Naive thymus-derived CD4-positive, alpha-beta T cell (primary cell): ENCODE measurements around the gene CEP78. TPM values are rescaled to one million over a fixed set of nuclear protein-coding genes. Genes with fewer than 3 reads are reported as not detected.

Experiments used
- ATAC-seq: fragments of 150-1000 bp; cut with Tn5 transposase; 2 replicates; pipeline ENCODE4 v1.10.0; 2021; ENCODE audit warnings: mild to moderate bottlenecking, moderate library complexity
- CTCF ChIA-PET: fragments of 350-600 bp; sonication (Branson Sonifier 250); formaldehyde crosslinking; loops from one replicate; lab custom pipeline; 2021; ENCODE audit warnings: antibody characterized with exemption; lab: Charles Lee
- POLR2A ChIA-PET: fragments of 350-600 bp; sonication (Branson Sonifier 250); formaldehyde crosslinking; loops from one replicate; lab custom pipeline; 2021; ENCODE audit warnings: antibody characterized with exemption, inconsistent platforms; lab: Charles Lee
- DNase-seq, 9 donors: peaks; one replicate each; pipeline versions ENCODE4 v3.0.0 to v3.0.0-alpha.2; 2020 to 2022; ENCODE audit warnings: mixed read lengths in 1 of 9
- H3K27ac ChIP-seq: one replicate; pipeline ENCODE4 v1.7.0; 2013; ENCODE audit warnings: mild to moderate bottlenecking, low read depth, low read length, moderate library complexity
- H3K27me3 ChIP-seq, 2 donors: one replicate each; pipeline ENCODE4 v1.7.0; 2013; ENCODE audit warnings: low read length in 2 of 2, mild to moderate bottlenecking in 2 of 2, moderate library complexity in 2 of 2; ENCODE audit not compliant: control insufficient read depth in 2 of 2, insufficient read depth in 2 of 2
- H3K36me3 ChIP-seq, 3 experiments: 1 replicate in 2 of 3; 2 replicates in 1 of 3; pipeline ENCODE4 v1.7.0; 2013; ENCODE audit warnings: low read length in 3 of 3, mild to moderate bottlenecking in 3 of 3, moderate library complexity in 1 of 3; ENCODE audit not compliant: insufficient read depth in 3 of 3, control insufficient read depth in 2 of 3
- H3K4me1 ChIP-seq, 2 donors: one replicate each; pipeline ENCODE4 v1.7.0; 2013; ENCODE audit warnings: low read length in 2 of 2, mild to moderate bottlenecking in 2 of 2, moderate library complexity in 1 of 2; ENCODE audit not compliant: control insufficient read depth in 2 of 2, insufficient read depth in 2 of 2
- H3K4me3 ChIP-seq: 2 replicates; pipeline ENCODE4 v1.7.0; 2013; ENCODE audit warnings: mild to moderate bottlenecking, low read length
- H3K9me3 ChIP-seq, 3 experiments: 1 replicate in 2 of 3; 2 replicates in 1 of 3; pipeline ENCODE4 v1.7.0; 2013; ENCODE audit warnings: low read length in 3 of 3; ENCODE audit not compliant: control insufficient read depth in 2 of 3
- H3K27ac Mint-ChIP-seq, 9 donors: one replicate each; pipeline ENCODE4 v1.8.0; 2020 to 2022; ENCODE audit warnings: mixed read lengths in 9 of 9, mild to moderate bottlenecking in 8 of 9, moderate library complexity in 5 of 9, inconsistent platforms in 2 of 9
- H3K27me3 Mint-ChIP-seq, 5 donors: one replicate each; pipeline ENCODE4 v1.8.0; 2021 to 2022; ENCODE audit warnings: mixed read lengths in 5 of 5, mild to moderate bottlenecking in 1 of 5
- H3K36me3 Mint-ChIP-seq, 5 donors: one replicate each; pipeline ENCODE4 v1.8.0; 2020 to 2022; ENCODE audit warnings: mixed read lengths in 5 of 5, mild to moderate bottlenecking in 3 of 5, inconsistent platforms in 1 of 5
- H3K4me1 Mint-ChIP-seq, 7 donors: one replicate each; pipeline ENCODE4 v1.8.0; 2020 to 2022; ENCODE audit warnings: mixed read lengths in 7 of 7, mild to moderate bottlenecking in 3 of 7, inconsistent platforms in 1 of 7
- H3K4me3 Mint-ChIP-seq, 10 donors: one replicate each; pipeline ENCODE4 v1.8.0; 2020 to 2022; ENCODE audit warnings: mild to moderate bottlenecking in 10 of 10, mixed read lengths in 10 of 10, moderate library complexity in 6 of 10, inconsistent platforms in 2 of 10
- H3K9me3 Mint-ChIP-seq, 11 donors: one replicate each; pipeline ENCODE4 v1.8.0; 2020 to 2022; ENCODE audit warnings: mixed read lengths in 11 of 11, mild to moderate bottlenecking in 4 of 11, inconsistent platforms in 1 of 11, moderate library complexity in 1 of 11
- intact Hi-C, 2 donors: fragments of 100-400 bp; cut with micrococcal nuclease; formaldehyde crosslinking; loops; one replicate each; pipeline ENCODE4 v1.15.1; 2023
- polyA plus RNA-seq, 2 donors: library from polyadenylated mRNA; unstranded; fragments of 300-500 nt; fragmentation: Illumina TruSeq; gene quantifications; one replicate each; pipeline ENCODE4 v1.2.3, GENCODE V29; 2021
- total RNA-seq, 6 experiments: library from RNA in 5 of 6; stranded (reverse) in 5 of 6; gene quantifications; 1 replicate in 5 of 6; 2 replicates in 1 of 6; pipeline ENCODE4 v1.2.3 and lab custom pipeline; 2021 to 2026

Gene CEP78
- total and polyA plus RNA-seq, 7 experiments from 2014 or later = 10.9 to 34.8 (median 23.1) TPM

DNA sequence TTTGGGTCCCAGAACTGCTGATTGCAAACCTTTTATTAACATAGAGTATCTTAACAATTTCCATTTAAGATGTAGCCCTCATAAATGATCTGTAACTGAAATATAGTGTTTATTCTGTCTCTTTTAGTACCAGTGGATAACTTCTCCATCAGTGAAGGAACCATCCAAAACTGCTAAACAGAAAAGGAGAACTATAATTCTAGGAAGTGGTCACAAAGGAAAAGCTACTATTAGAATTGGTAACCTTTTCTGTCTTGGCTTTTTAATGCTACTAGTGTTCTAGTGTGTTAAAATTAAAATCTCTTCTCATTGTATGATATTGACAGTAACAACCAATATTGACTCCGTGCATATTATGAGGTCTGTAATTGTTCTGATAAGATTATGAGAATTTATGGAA lies 12.8 kb downstream of the CEP78 start:
- Histone ChIP-seq H3K4me1 (no peaks in the 10 kb centered on the region), H3K36me3 (peaks cover 0 to 18% (median 11%) of the 10 kb centered on the region in 3 experiments), H3K27ac (no peak overlapping the region), H3K27me3 (no peaks in the 10 kb centered on the region), H3K9me3 (no peaks in the 10 kb centered on the region), H3K4me3 (no peak overlapping the region)
- peaks cover 0 to 14% (median 0%) of the 10 kb centered on the region in 7 donors for H3K4me1 Mint-ChIP-seq
- peak overlapping the region in 1 of 9 donors; percentile 40 for H3K27ac Mint-ChIP-seq
- ATAC-seq (no peak), DNase-seq (no peak)
- intact Hi-C loops = no loop called here
- no peaks in the 10 kb centered on the region for H3K27me3 Mint-ChIP-seq
- no peaks in the 10 kb centered on the region for H3K9me3 Mint-ChIP-seq
- peaks cover 7 to 50% (median 20%) of the 10 kb centered on the region in 5 donors for H3K36me3 Mint-ChIP-seq
- no peak overlapping the region for H3K4me3 Mint-ChIP-seq
- ChIA-PET CTCF (interaction anchor here (0.9 kb wide), 1 partner anchor 9 kb away, joined by 3 read pairs; no protein-coding TSS in a partner anchor), POLR2A (no interaction called here)

DNA sequence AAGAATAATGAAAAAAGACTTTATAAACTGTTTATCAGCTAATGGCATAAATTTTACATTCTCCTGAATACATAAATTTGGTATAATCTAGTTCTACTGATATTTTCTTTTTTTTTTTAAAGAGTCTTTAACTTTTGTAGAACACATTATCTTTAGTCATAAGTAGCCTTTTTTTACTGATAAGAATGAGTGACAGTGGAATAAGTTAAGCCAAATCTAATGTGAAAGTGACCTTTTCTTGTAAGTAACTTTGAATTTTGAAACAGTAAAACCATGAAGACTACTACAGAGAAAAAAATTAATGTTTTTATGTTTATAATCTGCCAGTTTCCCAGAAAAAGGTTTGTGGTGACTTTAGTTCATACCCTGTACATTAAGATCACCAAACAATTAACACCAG lies 13.7 kb downstream of the CEP78 start:
- CTCF ChIA-PET = no interaction called here
- intact Hi-C loops = no loop called here
- POLR2A ChIA-PET = interaction anchor here (0.7 kb wide), 1 partner anchor 48 kb away, joined by 9 read pairs; no protein-coding TSS in a partner anchor
- Mint-ChIP-seq H3K27ac (no peak overlapping the region), H3K9me3 (no peaks in the 10 kb centered on the region), H3K4me1 (peaks cover 0 to 14% (median 0%) of the 10 kb centered on the region in 7 donors), H3K27me3 (no peaks in the 10 kb centered on the region), H3K36me3 (peaks cover 7 to 54% (median 20%) of the 10 kb centered on the region in 5 donors), H3K4me3 (no peak overlapping the region)
- ATAC-seq (no peak), DNase-seq (no peak)
- no peaks in the 10 kb centered on the region for H3K4me1 ChIP-seq
- H3K36me3 ChIP-seq = peaks cover 0 to 22% (median 11%) of the 10 kb centered on the region in 3 experiments
- H3K4me3 ChIP-seq = no peak overlapping the region
- no peak overlapping the region for H3K27ac ChIP-seq
- no peaks in the 10 kb centered on the region for H3K9me3 ChIP-seq
- H3K27me3 ChIP-seq = no peaks in the 10 kb centered on the region

DNA sequence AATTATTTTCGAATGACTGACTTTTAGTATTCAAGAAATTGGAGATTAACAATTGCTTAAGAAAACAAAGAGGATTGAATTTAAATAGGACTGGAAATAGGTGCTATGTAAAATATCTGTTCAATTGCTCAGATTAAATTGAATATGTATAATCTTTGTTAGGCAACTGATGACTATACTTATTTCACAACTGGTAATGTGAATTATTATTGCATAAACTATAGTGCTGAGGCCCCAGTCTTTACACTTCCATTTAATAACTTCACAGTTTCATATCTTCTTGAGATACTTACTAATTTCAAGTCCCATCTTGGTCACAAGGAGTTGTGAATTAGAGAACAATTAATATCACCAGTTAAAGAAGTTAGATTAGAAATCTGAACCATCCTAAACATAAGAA lies 16.7 kb downstream of the CEP78 start:
- Histone ChIP-seq H3K27me3 (no peaks in the 10 kb centered on the region), H3K9me3 (no peaks in the 10 kb centered on the region), H3K27ac (no peak overlapping the region), H3K4me3 (no peak overlapping the region), H3K4me1 (no peaks in the 10 kb centered on the region), H3K36me3 (peaks cover 4 to 27% (median 6%) of the 10 kb centered on the region in 3 experiments)
- intact Hi-C loops = no loop called here
- H3K9me3 Mint-ChIP-seq = no peaks in the 10 kb centered on the region
- H3K27ac Mint-ChIP-seq = no peak overlapping the region
- POLR2A ChIA-PET = no interaction called here
- peaks cover 6 to 48% (median 14%) of the 10 kb centered on the region in 5 donors for H3K36me3 Mint-ChIP-seq
- CTCF ChIA-PET = no interaction called here
- DNase-seq (no peak), ATAC-seq (no peak)
- H3K4me3 Mint-ChIP-seq = no peak overlapping the region
- H3K4me1 Mint-ChIP-seq = peaks cover 0 to 9% (median 0%) of the 10 kb centered on the region in 7 donors
- no peaks in the 10 kb centered on the region for H3K27me3 Mint-ChIP-seq

DNA sequence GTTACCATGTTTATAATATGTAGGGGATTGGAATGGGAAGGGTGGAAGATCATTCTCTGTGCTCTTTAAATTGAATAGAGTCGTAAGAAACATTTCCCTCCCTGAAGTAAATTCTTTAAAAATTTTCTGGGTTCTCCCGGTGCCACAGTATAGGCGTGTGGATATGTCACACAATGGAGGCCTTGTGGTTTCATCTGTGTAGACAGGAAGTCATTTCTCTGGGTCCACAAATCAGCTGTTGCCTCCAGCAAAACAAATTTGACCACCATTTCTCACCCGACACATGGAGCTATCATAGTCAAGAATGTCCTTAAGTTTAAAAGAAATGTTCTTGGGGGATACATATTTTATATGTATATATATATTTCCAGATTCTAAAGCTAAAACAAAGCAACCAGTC lies 17.4 kb downstream of the CEP78 start:
- no peak for ATAC-seq
- DNase-seq = no peak
- Histone ChIP-seq H3K4me1 (no peaks in the 10 kb centered on the region), H3K36me3 (peaks cover 4 to 28% (median 6%) of the 10 kb centered on the region in 3 experiments), H3K9me3 (no peaks in the 10 kb centered on the region), H3K27ac (no peak overlapping the region), H3K4me3 (no peak overlapping the region), H3K27me3 (no peaks in the 10 kb centered on the region)
- Mint-ChIP-seq H3K27me3 (no peaks in the 10 kb centered on the region), H3K9me3 (no peaks in the 10 kb centered on the region), H3K4me1 (peaks cover 0 to 7% (median 0%) of the 10 kb centered on the region in 7 donors), H3K27ac (no peak overlapping the region), H3K36me3 (peaks cover 6 to 43% (median 9%) of the 10 kb centered on the region in 5 donors), H3K4me3 (no peak overlapping the region)
- POLR2A ChIA-PET = no interaction called here
- intact Hi-C loops = no loop called here
- CTCF ChIA-PET = no interaction called here

- Mint-ChIP-seq H3K27ac (peak overlapping the region in 1 of 9 donors; percentile 43), H3K4me1 (peaks cover 0 to 3% (median 0%) of the 10 kb centered on the region in 7 donors), H3K9me3 (no peaks in the 10 kb centered on the region), H3K36me3 (peaks cover 2 to 31% (median 5%) of the 10 kb centered on the region in 5 donors), H3K4me3 (no peak overlapping the region), H3K27me3 (no peaks in the 10 kb centered on the region)
- H3K4me1 ChIP-seq = no peaks in the 10 kb centered on the region
- ATAC-seq = no peak
- DNase-seq = peak in 4 of 9 donors; percentile 21 to 35 (median 32)
- H3K27me3 ChIP-seq = no peaks in the 10 kb centered on the region
- H3K4me3 ChIP-seq = no peak overlapping the region
- POLR2A ChIA-PET = no interaction called here
- H3K27ac ChIP-seq = no peak overlapping the region
- H3K9me3 ChIP-seq = no peaks in the 10 kb centered on the region
- H3K36me3 ChIP-seq = peaks cover 5 to 14% (median 6%) of the 10 kb centered on the region in 3 experiments
- CTCF ChIA-PET = interaction anchor here (0.6 to 3.5 kb wide), 4 partner anchors 36 to 211 kb away, joined by 3 to 21 read pairs (median 4); no protein-coding TSS in a partner anchor
- intact Hi-C loops = loop anchor here (1.0 to 5.0 kb wide), 4 partner anchors 36 to 1859 kb away; partner anchors contain the start of gene PSAT1 (in 2 of the 2)
These were observed 25.6 kb downstream of the CEP78 start for GRCh38 chr9:78261403-78262001.

- Histone ChIP-seq H3K36me3 (peaks cover 6 to 20% (median 13%) of the 10 kb centered on the region in 3 experiments), H3K4me3 (no peak overlapping the region), H3K27ac (no peak overlapping the region), H3K4me1 (no peaks in the 10 kb centered on the region), H3K9me3 (no peaks in the 10 kb centered on the region), H3K27me3 (no peaks in the 10 kb centered on the region)
- intact Hi-C loops = loop anchor here in 1 of 2 donors (5.0 kb wide), 2 partner anchors 830 to 1860 kb away; no protein-coding TSS in a partner anchor
- ATAC-seq (no peak), DNase-seq (no peak)
- Mint-ChIP-seq H3K27ac (no peak overlapping the region), H3K4me1 (peaks cover 0 to 3% (median 0%) of the 10 kb centered on the region in 7 donors), H3K4me3 (no peak overlapping the region), H3K27me3 (no peaks in the 10 kb centered on the region), H3K36me3 (peaks cover 5 to 36% (median 12%) of the 10 kb centered on the region in 5 donors), H3K9me3 (no peaks in the 10 kb centered on the region)
- ChIA-PET POLR2A (no interaction called here), CTCF (interaction anchor here (3.5 kb wide), 1 partner anchor 107 kb away, joined by 21 read pairs; no protein-coding TSS in a partner anchor)
These were observed 26.8 kb downstream of the CEP78 start for GRCh38 chr9:78262655-78263054.
